PC-9 (cell line): ENCODE measurements around the gene RAB7A. TPM values are rescaled to one million over a fixed set of nuclear protein-coding genes. Genes with fewer than 3 reads are reported as not detected.

ENCODE experiments used
- BruUV-seq: library from RNA; stranded (reverse); fragments of 400-500 nt; replicated peaks from 2 replicates; lab custom pipeline; 2021; lab: Mats Ljungman, UMichigan
- CTCF ChIA-PET: fragments of 300-600 bp; sonication (Branson Sonifier 250); formaldehyde crosslinking; loops from one replicate; lab custom pipeline; 2022; ENCODE audit warnings: antibody characterized with exemption; lab: Charles Lee
- POLR2A ChIA-PET: fragments of 300-600 bp; sonication (Branson Sonifier 250); formaldehyde crosslinking; loops from one replicate; lab custom pipeline; 2022; ENCODE audit warnings: antibody characterized with exemption; ENCODE audit not compliant: unreplicated experiment; lab: Charles Lee
- DNase-seq, 2 experiments: peaks; one replicate each; pipeline versions ENCODE4 v3.0.0 to v3.0.0-alpha.2; 2015 to 2022; ENCODE audit warnings: mixed read lengths in 1 of 2
- H2AFZ ChIP-seq: fragments of 200-600 bp; sonication (generic); 2 replicates; pipeline ENCODE4 v1.8.1; 2017; ENCODE audit warnings: antibody characterized with exemption
- H3F3A ChIP-seq: fragments of 200-600 bp; sonication (generic); 2 replicates; pipeline ENCODE4 v1.8.1; 2017; ENCODE audit warnings: antibody characterized with exemption, mild to moderate bottlenecking, low read depth; ENCODE audit not compliant: insufficient read depth
- H3K27ac ChIP-seq: fragments of 200-600 bp; sonication (generic); 2 replicates; pipeline ENCODE4 v1.6.1; 2016; ENCODE audit warnings: mixed run types
- H3K27me3 ChIP-seq: fragments of 200-600 bp; sonication (generic); 2 replicates; pipeline ENCODE4 v1.6.1; 2016; ENCODE audit warnings: low read depth, mixed run types; ENCODE audit not compliant: insufficient read depth
- H3K36me3 ChIP-seq: fragments of 200-600 bp; sonication (generic); 2 replicates; pipeline ENCODE4 v1.6.1; 2016; ENCODE audit warnings: low read depth, mixed run types
- H3K4me1 ChIP-seq: fragments of 200-600 bp; sonication (generic); replicated peaks from 2 replicates; pipeline ENCODE4 v1.6.1; 2016; ENCODE audit warnings: mixed run types; ENCODE audit not compliant: insufficient read depth
- H3K4me2 ChIP-seq: fragments of 200-600 bp; sonication (generic); 2 replicates; pipeline ENCODE4 v1.6.1; 2017; ENCODE audit warnings: mixed run types
- H3K4me3 ChIP-seq: fragments of 200-600 bp; sonication (generic); 2 replicates; pipeline ENCODE4 v1.6.1; 2016; ENCODE audit warnings: mixed run types
- H3K79me2 ChIP-seq: fragments of 200-600 bp; sonication (generic); 2 replicates; pipeline ENCODE4 v1.6.1; 2017; ENCODE audit warnings: low read depth, mixed run types
- H3K9me2 ChIP-seq: fragments of 200-600 bp; sonication (generic); 2 replicates; pipeline ENCODE4 v1.8.1; 2017; ENCODE audit warnings: mild to moderate bottlenecking; ENCODE audit not compliant: insufficient read depth
- H3K9me3 ChIP-seq: fragments of 200-600 bp; sonication (generic); 2 replicates; pipeline ENCODE4 v1.8.1; 2016; ENCODE audit warnings: low read depth; ENCODE audit not compliant: insufficient read depth
- H4K20me1 ChIP-seq: fragments of 200-600 bp; sonication (generic); 2 replicates; pipeline ENCODE4 v1.8.1; 2017; ENCODE audit not compliant: insufficient read depth
- CTCF ChIP-seq: fragments of 200-600 bp; sonication (generic); conservative IDR thresholded peaks from 2 replicates; pipeline ENCODE4 v1.6.1; 2017; ENCODE audit warnings: mixed run types, antibody characterized with exemption, mild to moderate bottlenecking, moderate library complexity
- EZH2 ChIP-seq: fragments of 200-600 bp; sonication (generic); IDR thresholded peaks from 2 replicates; pipeline ENCODE4 v1.8.0; 2017; ENCODE audit warnings: antibody characterized with exemption, low read depth
- intact Hi-C: fragments of 100-400 bp; cut with micrococcal nuclease; formaldehyde crosslinking; loops from one replicate; pipeline ENCODE4 v1.10.0; 2022; ENCODE audit not compliant: unreplicated experiment
- total RNA-seq: library from RNA; stranded (reverse); gene quantifications from 2 replicates; pipeline ENCODE4 v1.2.3, GENCODE V29; 2021

Gene RAB7A
- total RNA-seq, 1 experiment from 2014 or later, result 319 TPM

- Histone ChIP-seq H3K4me1 (no peaks in the 10 kb centered on the region), H2AFZ (no peak overlapping the region), H3K9me2 (no peaks in the 10 kb centered on the region), H3K4me2 (no peak overlapping the region), H3F3A (peaks cover 25% of the 10 kb centered on the region; the same call in 1 of the 2 replicates), H3K79me2 (no peaks in the 10 kb centered on the region), H3K27ac (no peak overlapping the region), H3K36me3 (peaks cover 9% of the 10 kb centered on the region; the same call in 1 of the 2 replicates), H3K9me3 (no peaks in the 10 kb centered on the region), H3K4me3 (no peak overlapping the region), H4K20me1 (no peaks in the 10 kb centered on the region), H3K27me3 (no peaks in the 10 kb centered on the region)
- no TSS peak for BruUV-seq
- CTCF ChIA-PET, result interaction anchor here (0.5 kb wide), 1 partner anchor 52 kb away, joined by 3 read pairs; no protein-coding TSS in a partner anchor
- TF ChIP-seq CTCF (no peak), EZH2 (no peak)
- POLR2A ChIA-PET, result interaction anchor here (0.7 kb wide), 1 partner anchor 27 kb away, joined by 5 read pairs; no protein-coding TSS in a partner anchor
- intact Hi-C loops, result no loop called here
- DNase-seq, result no peak
Measured at GRCh38 chr3:128823008-128823407, 97.0 kb downstream of the RAB7A start.

GRCh38 chr3:128823631-128824030, 97.6 kb downstream of the RAB7A start:
- Histone ChIP-seq H3K27me3 (no peaks in the 10 kb centered on the region), H3K36me3 (peaks cover 9% of the 10 kb centered on the region; the same call in 1 of the 2 replicates), H3F3A (peaks cover 25% of the 10 kb centered on the region; the same call in 1 of the 2 replicates), H3K4me1 (no peaks in the 10 kb centered on the region), H3K9me2 (no peaks in the 10 kb centered on the region), H3K79me2 (no peaks in the 10 kb centered on the region), H4K20me1 (no peaks in the 10 kb centered on the region), H3K4me2 (no peak overlapping the region), H3K27ac (no peak overlapping the region), H2AFZ (no peak overlapping the region), H3K4me3 (no peak overlapping the region), H3K9me3 (no peaks in the 10 kb centered on the region)
- ChIA-PET CTCF (interaction anchor here (0.5 kb wide), 1 partner anchor 53 kb away, joined by 3 read pairs; no protein-coding TSS in a partner anchor), POLR2A (interaction anchor here (0.7 kb wide), 1 partner anchor 26 kb away, joined by 5 read pairs; no protein-coding TSS in a partner anchor)
- intact Hi-C loops, result no loop called here
- no peak for TF ChIP-seq CTCF
- TF ChIP-seq EZH2, result no peak
- no peak for DNase-seq
- BruUV-seq, result no TSS peak

- no peaks in the 10 kb centered on the region for H3K79me2 ChIP-seq
- H3F3A ChIP-seq, result peaks cover 19% of the 10 kb centered on the region; the same call in 1 of the 2 replicates
- intact Hi-C loops, result no loop called here
- no peaks in the 10 kb centered on the region for H3K9me2 ChIP-seq
- no peaks in the 10 kb centered on the region for H4K20me1 ChIP-seq
- peaks cover 2% of the 10 kb centered on the region; the same call in 1 of the 2 replicates for H3K36me3 ChIP-seq
- H3K27me3 ChIP-seq, result no peaks in the 10 kb centered on the region
- H3K9me3 ChIP-seq, result no peaks in the 10 kb centered on the region
- no peak overlapping the region for H3K27ac ChIP-seq
- TF ChIP-seq EZH2 (no peak), CTCF (no peak)
- no peak for DNase-seq
- H3K4me1 ChIP-seq, result no peaks in the 10 kb centered on the region
- CTCF ChIA-PET, result no interaction called here
- no peak overlapping the region for H3K4me2 ChIP-seq
- H3K4me3 ChIP-seq, result no peak overlapping the region
- POLR2A ChIA-PET, result no interaction called here
- H2AFZ ChIP-seq, result no peak overlapping the region
- no TSS peak for BruUV-seq
Measured at GRCh38 chr3:128824132-128824850, 98.3 kb downstream of the RAB7A start.
